SK-N-SH treated with all-trans-retinoic acid at 6 μM for 48 hours (cell line): ENCODE data around the gene AOPEP.

Source experiments
- ATAC-seq: fragments of 200-7000 bp; cut with Tn5 transposase; 3 replicates; pipeline ENCODE4 v1.9.1; 2020; ENCODE audit warnings: mild to moderate bottlenecking, moderate library complexity
- BACH2 ChIP-seq: fragments of 250-450 bp; sonication (Bioruptor Pico); IDR thresholded peaks from 2 replicates; pipeline ENCODE4 v1.9.0; 2021; ENCODE audit warnings: mild to moderate bottlenecking, borderline replicate concordance
- CSDC2 ChIP-seq: fragments of 250-450 bp; sonication (Bioruptor Pico); IDR thresholded peaks from 2 replicates; pipeline ENCODE4 v1.5.0; 2020; ENCODE audit warnings: mild to moderate bottlenecking, moderate library complexity
- ESRRG ChIP-seq: fragments of 250-450 bp; sonication (Bioruptor Pico); IDR thresholded peaks from 2 replicates; pipeline ENCODE4 v1.6.1; 2021; ENCODE audit warnings: mild to moderate bottlenecking
- ISL1 ChIP-seq: fragments of 250-450 bp; sonication (Bioruptor Pico); IDR thresholded peaks from 2 replicates; pipeline ENCODE4 v2.1.2; 2022; ENCODE audit warnings: mild to moderate bottlenecking, moderate library complexity
- OSR1 ChIP-seq: fragments of 250-450 bp; sonication (Bioruptor Pico); IDR thresholded peaks from 2 replicates; pipeline ENCODE4 v1.8.0; 2022; ENCODE audit warnings: moderate library complexity, mild to moderate bottlenecking, inconsistent platforms
- POU6F1 ChIP-seq: fragments of 250-450 bp; sonication (Bioruptor Pico); IDR thresholded peaks from 2 replicates; pipeline ENCODE4 v1.8.0; 2021; ENCODE audit warnings: low read depth, mild to moderate bottlenecking, moderate library complexity, borderline replicate concordance
- PPARA ChIP-seq: fragments of 250-450 bp; sonication (Bioruptor Pico); IDR thresholded peaks from 2 replicates; pipeline ENCODE4 v1.5.0; 2020; ENCODE audit warnings: mild to moderate bottlenecking, borderline replicate concordance
- RARB ChIP-seq: fragments of 250-450 bp; sonication (Bioruptor Pico); IDR thresholded peaks from 2 replicates; pipeline ENCODE4 v1.8.0; 2021; ENCODE audit warnings: mild to moderate bottlenecking, moderate library complexity
- SNAI2 ChIP-seq: fragments of 250-450 bp; sonication (Bioruptor Pico); IDR thresholded peaks from 2 replicates; pipeline ENCODE4 v1.5.0; 2020; ENCODE audit warnings: mild to moderate bottlenecking, moderate library complexity
- TCF4 ChIP-seq: fragments of 250-450 bp; sonication (Bioruptor Pico); IDR thresholded peaks from 2 replicates; pipeline ENCODE4 v1.8.0; 2021; ENCODE audit warnings: mild to moderate bottlenecking, moderate library complexity, borderline replicate concordance
- TOX ChIP-seq: fragments of 250-450 bp; sonication (Bioruptor Pico); IDR thresholded peaks from 2 replicates; pipeline ENCODE4 v1.8.0; 2021; ENCODE audit warnings: mild to moderate bottlenecking, moderate library complexity, borderline replicate concordance
- ZFP3 ChIP-seq: fragments of 250-450 bp; sonication (Bioruptor Pico); IDR thresholded peaks from 2 replicates; pipeline ENCODE4 v1.5.0; 2020; ENCODE audit warnings: mild to moderate bottlenecking, moderate library complexity
- ZFP30 ChIP-seq: fragments of 450-650 bp; formaldehyde crosslinking; IDR thresholded peaks from 2 replicates; pipeline ENCODE4 v1.5.0; 2022; ENCODE audit warnings: mild to moderate bottlenecking, moderate library complexity
- ZNF565 ChIP-seq: fragments of 450-650 bp; formaldehyde crosslinking; conservative IDR thresholded peaks from 2 replicates; pipeline ENCODE4 v1.5.0; 2020; ENCODE audit warnings: low read depth, mild to moderate bottlenecking, moderate library complexity
- ZNF70 ChIP-seq: fragments of 450-650 bp; formaldehyde crosslinking; IDR thresholded peaks from 2 replicates; pipeline ENCODE4 v1.5.0; 2020; ENCODE audit warnings: mild to moderate bottlenecking, moderate library complexity
- ZNF8 ChIP-seq: fragments of 450-650 bp; formaldehyde crosslinking; IDR thresholded peaks from 2 replicates; pipeline ENCODE4 v1.5.0; 2020; ENCODE audit warnings: mild to moderate bottlenecking, moderate library complexity
- TF ChIP-seq, protein P1 (sequence below): fragments of 250-450 bp; sonication (Bioruptor Pico); IDR thresholded peaks from 2 replicates; pipeline ENCODE4 v1.5.1; 2021; ENCODE audit warnings: mild to moderate bottlenecking, moderate library complexity
- TF ChIP-seq, protein P2 (sequence below): fragments of 250-450 bp; sonication (Bioruptor Pico); IDR thresholded peaks from 2 replicates; pipeline ENCODE4 v1.5.0; 2020; ENCODE audit warnings: mild to moderate bottlenecking, moderate library complexity
- TF ChIP-seq, protein P3 (sequence below): fragments of 250-450 bp; sonication (Bioruptor Pico); IDR thresholded peaks from 2 replicates; pipeline ENCODE4 v1.8.0; 2020; ENCODE audit warnings: mild to moderate bottlenecking, moderate library complexity, borderline replicate concordance

AOPEP gene

DNA sequence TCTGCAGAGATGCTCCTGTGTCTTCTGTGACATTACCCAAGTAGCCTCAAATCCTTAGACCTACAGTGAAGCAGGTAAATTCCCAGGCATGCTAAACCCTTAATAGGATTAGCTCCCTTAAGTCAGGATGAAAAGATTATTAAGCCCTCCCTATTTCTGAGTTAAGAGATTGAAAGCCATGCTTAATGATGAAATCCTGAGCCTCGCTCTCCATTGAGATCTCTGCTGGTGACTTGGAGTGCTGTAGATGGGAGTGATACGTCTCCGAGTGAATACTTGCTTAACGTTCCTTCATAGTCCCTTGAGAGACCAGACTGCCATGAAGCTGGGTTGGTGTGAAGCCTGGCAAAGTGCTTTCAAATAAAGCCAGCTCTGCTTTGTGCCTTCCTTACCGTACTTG lies 34.2 kb downstream of the AOPEP start:
- no peak for TF ChIP-seq ZNF70 (CRISPR knock-in tag)
- no peak for TF ChIP-seq PPARA
- TF ChIP-seq TCF4 = no peak
- no peak for TF ChIP-seq OSR1 (CRISPR knock-in tag)
- TF ChIP-seq ZNF8 (CRISPR knock-in tag) = no peak
- TF ChIP-seq POU6F1 (CRISPR knock-in tag) = no peak
- TF ChIP-seq, protein P1, sequence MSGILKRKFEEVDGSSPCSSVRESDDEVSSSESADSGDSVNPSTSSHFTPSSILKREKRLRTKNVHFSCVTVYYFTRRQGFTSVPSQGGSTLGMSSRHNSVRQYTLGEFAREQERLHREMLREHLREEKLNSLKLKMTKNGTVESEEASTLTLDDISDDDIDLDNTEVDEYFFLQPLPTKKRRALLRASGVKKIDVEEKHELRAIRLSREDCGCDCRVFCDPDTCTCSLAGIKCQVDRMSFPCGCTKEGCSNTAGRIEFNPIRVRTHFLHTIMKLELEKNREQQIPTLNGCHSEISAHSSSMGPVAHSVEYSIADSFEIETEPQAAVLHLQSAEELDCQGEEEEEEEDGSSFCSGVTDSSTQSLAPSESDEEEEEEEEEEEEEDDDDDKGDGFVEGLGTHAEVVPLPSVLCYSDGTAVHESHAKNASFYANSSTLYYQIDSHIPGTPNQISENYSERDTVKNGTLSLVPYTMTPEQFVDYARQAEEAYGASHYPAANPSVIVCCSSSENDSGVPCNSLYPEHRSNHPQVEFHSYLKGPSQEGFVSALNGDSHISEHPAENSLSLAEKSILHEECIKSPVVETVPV (CRISPR knock-in tag) = no peak
- TF ChIP-seq ISL1 = no peak
- no peak for TF ChIP-seq ZFP3 (CRISPR knock-in tag)
- TF ChIP-seq ZNF565 (CRISPR knock-in tag) = no peak
- no peak for TF ChIP-seq BACH2 (CRISPR knock-in tag)
- TF ChIP-seq, protein P2, sequence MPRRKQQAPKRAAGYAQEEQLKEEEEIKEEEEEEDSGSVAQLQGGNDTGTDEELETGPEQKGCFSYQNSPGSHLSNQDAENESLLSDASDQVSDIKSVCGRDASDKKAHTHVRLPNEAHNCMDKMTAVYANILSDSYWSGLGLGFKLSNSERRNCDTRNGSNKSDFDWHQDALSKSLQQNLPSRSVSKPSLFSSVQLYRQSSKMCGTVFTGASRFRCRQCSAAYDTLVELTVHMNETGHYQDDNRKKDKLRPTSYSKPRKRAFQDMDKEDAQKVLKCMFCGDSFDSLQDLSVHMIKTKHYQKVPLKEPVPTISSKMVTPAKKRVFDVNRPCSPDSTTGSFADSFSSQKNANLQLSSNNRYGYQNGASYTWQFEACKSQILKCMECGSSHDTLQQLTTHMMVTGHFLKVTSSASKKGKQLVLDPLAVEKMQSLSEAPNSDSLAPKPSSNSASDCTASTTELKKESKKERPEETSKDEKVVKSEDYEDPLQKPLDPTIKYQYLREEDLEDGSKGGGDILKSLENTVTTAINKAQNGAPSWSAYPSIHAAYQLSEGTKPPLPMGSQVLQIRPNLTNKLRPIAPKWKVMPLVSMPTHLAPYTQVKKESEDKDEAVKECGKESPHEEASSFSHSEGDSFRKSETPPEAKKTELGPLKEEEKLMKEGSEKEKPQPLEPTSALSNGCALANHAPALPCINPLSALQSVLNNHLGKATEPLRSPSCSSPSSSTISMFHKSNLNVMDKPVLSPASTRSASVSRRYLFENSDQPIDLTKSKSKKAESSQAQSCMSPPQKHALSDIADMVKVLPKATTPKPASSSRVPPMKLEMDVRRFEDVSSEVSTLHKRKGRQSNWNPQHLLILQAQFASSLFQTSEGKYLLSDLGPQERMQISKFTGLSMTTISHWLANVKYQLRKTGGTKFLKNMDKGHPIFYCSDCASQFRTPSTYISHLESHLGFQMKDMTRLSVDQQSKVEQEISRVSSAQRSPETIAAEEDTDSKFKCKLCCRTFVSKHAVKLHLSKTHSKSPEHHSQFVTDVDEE (CRISPR knock-in tag) = no peak
- ATAC-seq = no peak

- TF ChIP-seq ESRRG (CRISPR knock-in tag) (no peak), BACH2 (CRISPR knock-in tag) (no peak), ZNF565 (CRISPR knock-in tag) (no peak), ZNF70 (CRISPR knock-in tag) (no peak), RARB (CRISPR knock-in tag) (no peak), SNAI2 (CRISPR knock-in tag) (no peak), ZFP3 (CRISPR knock-in tag) (no peak), PPARA (no peak), CSDC2 (CRISPR knock-in tag) (no peak), ZNF8 (CRISPR knock-in tag) (no peak), TOX (CRISPR knock-in tag) (no peak), ZFP30 (CRISPR knock-in tag) (no peak), POU6F1 (CRISPR knock-in tag) (no peak)
- TF ChIP-seq, protein P1 (CRISPR knock-in tag) = no peak
- TF ChIP-seq, protein P3, sequence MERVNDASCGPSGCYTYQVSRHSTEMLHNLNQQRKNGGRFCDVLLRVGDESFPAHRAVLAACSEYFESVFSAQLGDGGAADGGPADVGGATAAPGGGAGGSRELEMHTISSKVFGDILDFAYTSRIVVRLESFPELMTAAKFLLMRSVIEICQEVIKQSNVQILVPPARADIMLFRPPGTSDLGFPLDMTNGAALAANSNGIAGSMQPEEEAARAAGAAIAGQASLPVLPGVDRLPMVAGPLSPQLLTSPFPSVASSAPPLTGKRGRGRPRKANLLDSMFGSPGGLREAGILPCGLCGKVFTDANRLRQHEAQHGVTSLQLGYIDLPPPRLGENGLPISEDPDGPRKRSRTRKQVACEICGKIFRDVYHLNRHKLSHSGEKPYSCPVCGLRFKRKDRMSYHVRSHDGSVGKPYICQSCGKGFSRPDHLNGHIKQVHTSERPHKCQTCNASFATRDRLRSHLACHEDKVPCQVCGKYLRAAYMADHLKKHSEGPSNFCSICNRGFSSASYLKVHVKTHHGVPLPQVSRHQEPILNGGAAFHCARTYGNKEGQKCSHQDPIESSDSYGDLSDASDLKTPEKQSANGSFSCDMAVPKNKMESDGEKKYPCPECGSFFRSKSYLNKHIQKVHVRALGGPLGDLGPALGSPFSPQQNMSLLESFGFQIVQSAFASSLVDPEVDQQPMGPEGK = no peak
- TF ChIP-seq, protein P2 (CRISPR knock-in tag) = no peak
- ATAC-seq = no peak
Measured at GRCh38 chr9:94761481-94761880, 35.0 kb downstream of the AOPEP start.
